ENCODE measurements around the gene KCNJ10. TPM values are rescaled to one million over a fixed set of nuclear protein-coding genes. Genes with fewer than 3 reads are reported as not detected.

The KCNJ10 gene
- total and polyA plus RNA-seq, 2 of the 13 experiments (the other 11 are each of a cell fraction or from before 2014, with no cell fraction given), result 4.4 to 10.3 TPM

DNA sequence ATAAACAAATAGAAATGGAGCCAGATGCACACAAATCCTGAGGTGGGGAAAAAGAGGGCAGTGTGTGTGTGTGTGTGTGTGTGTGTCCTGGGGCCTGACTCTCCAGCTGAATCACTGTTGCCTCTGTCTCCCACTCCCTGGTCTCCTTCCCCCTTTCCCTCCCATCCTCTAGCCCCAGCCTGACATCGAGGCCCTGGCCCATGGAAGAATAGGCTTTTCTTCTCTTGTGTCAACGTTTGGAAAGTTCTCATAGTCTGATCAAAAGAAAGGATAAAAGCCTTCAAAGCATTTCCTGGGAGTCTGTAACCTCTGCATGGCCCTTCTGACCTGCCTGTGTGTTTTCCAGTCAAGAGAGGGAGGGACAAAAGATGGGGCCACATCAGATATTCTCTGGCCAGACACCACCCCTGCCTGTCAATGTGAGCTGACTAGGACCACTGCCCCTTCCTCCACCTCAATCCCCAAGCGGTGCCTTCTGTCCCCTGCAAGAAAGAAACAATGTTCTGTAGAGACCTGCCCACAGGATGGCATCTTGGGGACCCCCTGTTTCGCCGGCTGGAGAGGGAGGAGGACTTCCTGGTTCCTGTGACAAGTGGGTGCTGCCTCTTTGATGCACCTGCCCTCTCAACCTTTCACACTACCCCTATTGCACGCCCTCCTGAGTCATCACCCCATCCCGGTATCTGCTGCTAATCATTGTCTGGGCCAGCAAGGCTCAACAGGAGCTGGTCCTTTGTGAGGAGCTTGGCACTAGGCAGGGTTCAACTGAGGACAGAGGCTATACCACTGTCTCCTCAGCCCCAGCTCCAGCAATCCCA lies 16.2 kb downstream of the KCNJ10 start (continued):
- no peak for TF ChIP-seq MAFG (CRISPR knock-in tag; IDR thresholded peaks at IDR 0.05)
- no peak for TF ChIP-seq ZNF337 (CRISPR knock-in tag; IDR thresholded peaks at IDR 0.05; ENCODE audit: borderline replicate concordance, low read depth)
- TF ChIP-seq ZNF773 (CRISPR knock-in tag; IDR thresholded peaks at IDR 0.05; ENCODE audit: borderline replicate concordance), result no peak
- TF ChIP-seq DPF2 (CRISPR knock-in tag; IDR thresholded peaks at IDR 0.05; ENCODE audit: borderline replicate concordance, low read depth), result peak; percentile 60; the same call in 1 of the 2 replicates
- TF ChIP-seq YEATS2 (CRISPR knock-in tag; IDR thresholded peaks at IDR 0.05; ENCODE audit: borderline replicate concordance), result no peak
- no peak for TF ChIP-seq ZNF383 (CRISPR knock-in tag; IDR thresholded peaks at IDR 0.05; ENCODE audit: borderline replicate concordance)
- TF ChIP-seq, protein P1, sequence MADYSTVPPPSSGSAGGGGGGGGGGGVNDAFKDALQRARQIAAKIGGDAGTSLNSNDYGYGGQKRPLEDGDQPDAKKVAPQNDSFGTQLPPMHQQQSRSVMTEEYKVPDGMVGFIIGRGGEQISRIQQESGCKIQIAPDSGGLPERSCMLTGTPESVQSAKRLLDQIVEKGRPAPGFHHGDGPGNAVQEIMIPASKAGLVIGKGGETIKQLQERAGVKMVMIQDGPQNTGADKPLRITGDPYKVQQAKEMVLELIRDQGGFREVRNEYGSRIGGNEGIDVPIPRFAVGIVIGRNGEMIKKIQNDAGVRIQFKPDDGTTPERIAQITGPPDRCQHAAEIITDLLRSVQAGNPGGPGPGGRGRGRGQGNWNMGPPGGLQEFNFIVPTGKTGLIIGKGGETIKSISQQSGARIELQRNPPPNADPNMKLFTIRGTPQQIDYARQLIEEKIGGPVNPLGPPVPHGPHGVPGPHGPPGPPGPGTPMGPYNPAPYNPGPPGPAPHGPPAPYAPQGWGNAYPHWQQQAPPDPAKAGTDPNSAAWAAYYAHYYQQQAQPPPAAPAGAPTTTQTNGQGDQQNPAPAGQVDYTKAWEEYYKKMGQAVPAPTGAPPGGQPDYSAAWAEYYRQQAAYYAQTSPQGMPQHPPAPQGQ (CRISPR knock-in tag; IDR thresholded peaks at IDR 0.05; ENCODE audit: borderline replicate concordance), result no peak
- TF ChIP-seq ESRRA (CRISPR knock-in tag; IDR thresholded peaks at IDR 0.05; ENCODE audit: low read depth), result no peak
- no peak for TF ChIP-seq ZNF44 (CRISPR knock-in tag; IDR thresholded peaks at IDR 0.05)
- TF ChIP-seq, protein P2, sequence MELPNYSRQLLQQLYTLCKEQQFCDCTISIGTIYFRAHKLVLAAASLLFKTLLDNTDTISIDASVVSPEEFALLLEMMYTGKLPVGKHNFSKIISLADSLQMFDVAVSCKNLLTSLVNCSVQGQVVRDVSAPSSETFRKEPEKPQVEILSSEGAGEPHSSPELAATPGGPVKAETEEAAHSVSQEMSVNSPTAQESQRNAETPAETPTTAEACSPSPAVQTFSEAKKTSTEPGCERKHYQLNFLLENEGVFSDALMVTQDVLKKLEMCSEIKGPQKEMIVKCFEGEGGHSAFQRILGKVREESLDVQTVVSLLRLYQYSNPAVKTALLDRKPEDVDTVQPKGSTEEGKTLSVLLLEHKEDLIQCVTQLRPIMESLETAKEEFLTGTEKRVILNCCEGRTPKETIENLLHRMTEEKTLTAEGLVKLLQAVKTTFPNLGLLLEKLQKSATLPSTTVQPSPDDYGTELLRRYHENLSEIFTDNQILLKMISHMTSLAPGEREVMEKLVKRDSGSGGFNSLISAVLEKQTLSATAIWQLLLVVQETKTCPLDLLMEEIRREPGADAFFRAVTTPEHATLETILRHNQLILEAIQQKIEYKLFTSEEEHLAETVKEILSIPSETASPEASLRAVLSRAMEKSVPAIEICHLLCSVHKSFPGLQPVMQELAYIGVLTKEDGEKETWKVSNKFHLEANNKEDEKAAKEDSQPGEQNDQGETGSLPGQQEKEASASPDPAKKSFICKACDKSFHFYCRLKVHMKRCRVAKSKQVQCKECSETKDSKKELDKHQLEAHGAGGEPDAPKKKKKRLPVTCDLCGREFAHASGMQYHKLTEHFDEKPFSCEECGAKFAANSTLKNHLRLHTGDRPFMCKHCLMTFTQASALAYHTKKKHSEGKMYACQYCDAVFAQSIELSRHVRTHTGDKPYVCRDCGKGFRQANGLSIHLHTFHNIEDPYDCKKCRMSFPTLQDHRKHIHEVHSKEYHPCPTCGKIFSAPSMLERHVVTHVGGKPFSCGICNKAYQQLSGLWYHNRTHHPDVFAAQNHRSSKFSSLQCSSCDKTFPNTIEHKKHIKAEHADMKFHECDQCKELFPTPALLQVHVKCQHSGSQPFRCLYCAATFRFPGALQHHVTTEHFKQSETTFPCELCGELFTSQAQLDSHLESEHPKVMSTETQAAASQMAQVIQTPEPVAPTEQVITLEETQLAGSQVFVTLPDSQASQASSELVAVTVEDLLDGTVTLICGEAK (IDR thresholded peaks at IDR 0.05), result no peak
- TF ChIP-seq, protein P2 (CRISPR knock-in tag; IDR thresholded peaks at IDR 0.05), result no peak
- no peak for TF ChIP-seq ZBTB8A (CRISPR knock-in tag; IDR thresholded peaks at IDR 0.05; ENCODE audit: borderline replicate concordance, low read depth)
- TF ChIP-seq, protein P3, sequence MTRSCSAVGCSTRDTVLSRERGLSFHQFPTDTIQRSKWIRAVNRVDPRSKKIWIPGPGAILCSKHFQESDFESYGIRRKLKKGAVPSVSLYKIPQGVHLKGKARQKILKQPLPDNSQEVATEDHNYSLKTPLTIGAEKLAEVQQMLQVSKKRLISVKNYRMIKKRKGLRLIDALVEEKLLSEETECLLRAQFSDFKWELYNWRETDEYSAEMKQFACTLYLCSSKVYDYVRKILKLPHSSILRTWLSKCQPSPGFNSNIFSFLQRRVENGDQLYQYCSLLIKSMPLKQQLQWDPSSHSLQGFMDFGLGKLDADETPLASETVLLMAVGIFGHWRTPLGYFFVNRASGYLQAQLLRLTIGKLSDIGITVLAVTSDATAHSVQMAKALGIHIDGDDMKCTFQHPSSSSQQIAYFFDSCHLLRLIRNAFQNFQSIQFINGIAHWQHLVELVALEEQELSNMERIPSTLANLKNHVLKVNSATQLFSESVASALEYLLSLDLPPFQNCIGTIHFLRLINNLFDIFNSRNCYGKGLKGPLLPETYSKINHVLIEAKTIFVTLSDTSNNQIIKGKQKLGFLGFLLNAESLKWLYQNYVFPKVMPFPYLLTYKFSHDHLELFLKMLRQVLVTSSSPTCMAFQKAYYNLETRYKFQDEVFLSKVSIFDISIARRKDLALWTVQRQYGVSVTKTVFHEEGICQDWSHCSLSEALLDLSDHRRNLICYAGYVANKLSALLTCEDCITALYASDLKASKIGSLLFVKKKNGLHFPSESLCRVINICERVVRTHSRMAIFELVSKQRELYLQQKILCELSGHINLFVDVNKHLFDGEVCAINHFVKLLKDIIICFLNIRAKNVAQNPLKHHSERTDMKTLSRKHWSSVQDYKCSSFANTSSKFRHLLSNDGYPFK (CRISPR knock-in tag; IDR thresholded peaks at IDR 0.05; ENCODE audit: borderline replicate concordance), result no peak

All from HepG2 (cell line).